Measurements from ENCODE around the gene CERS1.

Gene CERS1

GRCh38 chr19:18895824-18896341 is at the start of gene CERS1:
TSS of gene CERS1 (minus strand) at chr19:18896158. CDS start at chr19:18896072, 86 bp downstream.
- H2AFZ ChIP-seq (ENCODE audit: low read depth, low read length): peak within 1 kb of the TSS; percentile 44
- H3K4me1 ChIP-seq (ENCODE audit: insufficient read depth, low read length): peaks cover 15% of the 10 kb centered on the region
- peaks cover 26% of the 10 kb centered on the region for H3K36me3 ChIP-seq (ENCODE audit: insufficient read depth, low read length)
- H3K27me3 ChIP-seq (ENCODE audit: insufficient read depth, low read length): no peaks in the 10 kb centered on the region
- peak within 1 kb of the TSS; percentile 60 for H3K4me3 ChIP-seq (ENCODE audit: low read length)
- H3K9me3 ChIP-seq (ENCODE audit: low read length): no peaks in the 10 kb centered on the region

- H3K27me3 ChIP-seq (ENCODE audit: insufficient read depth, low read length): no peaks in the 10 kb centered on the region
- no peak overlapping the region for H2AFZ ChIP-seq (ENCODE audit: low read depth, low read length)
- no peaks in the 10 kb centered on the region for H3K9me3 ChIP-seq (ENCODE audit: low read length)
- no peaks in the 10 kb centered on the region for H3K36me3 ChIP-seq (ENCODE audit: insufficient read depth, low read length)
- no peak overlapping the region for H3K4me3 ChIP-seq (ENCODE audit: low read length)
- peaks cover 4% of the 10 kb centered on the region for H3K4me1 ChIP-seq (ENCODE audit: insufficient read depth, low read length)
Measured at GRCh38 chr19:18945297-18945696, 49.3 kb upstream of the CERS1 start.

GRCh38 chr19:18943465-18943864 is 47.5 kb upstream of the CERS1 start:
- no peaks in the 10 kb centered on the region for H3K27me3 ChIP-seq (ENCODE audit: insufficient read depth, low read length)
- H3K9me3 ChIP-seq (ENCODE audit: low read length): no peaks in the 10 kb centered on the region
- H3K4me3 ChIP-seq (ENCODE audit: low read length): no peak overlapping the region
- H2AFZ ChIP-seq (ENCODE audit: low read depth, low read length): no peak overlapping the region
- H3K36me3 ChIP-seq (ENCODE audit: insufficient read depth, low read length): peaks cover 5% of the 10 kb centered on the region
- peaks cover 9% of the 10 kb centered on the region for H3K4me1 ChIP-seq (ENCODE audit: insufficient read depth, low read length)

- Histone ChIP-seq H2AFZ (ENCODE audit: low read depth, low read length) (no peak overlapping the region), H3K27me3 (ENCODE audit: insufficient read depth, low read length) (no peaks in the 10 kb centered on the region), H3K4me1 (ENCODE audit: insufficient read depth, low read length) (peaks cover 9% of the 10 kb centered on the region), H3K36me3 (ENCODE audit: insufficient read depth, low read length) (peaks cover 11% of the 10 kb centered on the region), H3K9me3 (ENCODE audit: low read length) (no peaks in the 10 kb centered on the region), H3K4me3 (ENCODE audit: low read length) (no peak overlapping the region)
Measured at GRCh38 chr19:18942692-18943091, 46.7 kb upstream of the CERS1 start.

- Histone ChIP-seq H2AFZ (ENCODE audit: low read depth, low read length) (no peak overlapping the region), H3K9me3 (ENCODE audit: low read length) (no peaks in the 10 kb centered on the region), H3K4me1 (ENCODE audit: insufficient read depth, low read length) (peaks cover 9% of the 10 kb centered on the region), H3K36me3 (ENCODE audit: insufficient read depth, low read length) (peaks cover 14% of the 10 kb centered on the region), H3K4me3 (ENCODE audit: low read length) (peak overlapping the region; percentile 38), H3K27me3 (ENCODE audit: insufficient read depth, low read length) (no peaks in the 10 kb centered on the region)
Measured at GRCh38 chr19:18941628-18942354, 45.8 kb upstream of the CERS1 start.

GRCh38 chr19:18940769-18941627 is 45.0 kb upstream of the CERS1 start, which contains the start of gene HOMER3:
TSS of gene HOMER3 (minus strand) at chr19:18941217. CDS start at chr19:18938982, 2,235 bp downstream.
- Histone ChIP-seq H3K4me3 (ENCODE audit: low read length) (peak within 1 kb of the TSS; percentile 99), H3K4me1 (ENCODE audit: insufficient read depth, low read length) (peaks cover 9% of the 10 kb centered on the region), H3K27me3 (ENCODE audit: insufficient read depth, low read length) (no peaks in the 10 kb centered on the region), H3K36me3 (ENCODE audit: insufficient read depth, low read length) (peaks cover 14% of the 10 kb centered on the region), H2AFZ (ENCODE audit: low read depth, low read length) (peak within 1 kb of the TSS; percentile 61), H3K9me3 (ENCODE audit: low read length) (no peaks in the 10 kb centered on the region)

GRCh38 chr19:18939922-18940768 is 44.2 kb upstream of the CERS1 start:
- peak overlapping the region; percentile 99 for H3K4me3 ChIP-seq (ENCODE audit: low read length)
- H3K4me1 ChIP-seq (ENCODE audit: insufficient read depth, low read length): peaks cover 9% of the 10 kb centered on the region

GRCh38 chr19:18939163-18939562 is 43.2 kb upstream of the CERS1 start:
- Histone ChIP-seq H3K4me1 (ENCODE audit: insufficient read depth, low read length) (peaks cover 9% of the 10 kb centered on the region), H3K9me3 (ENCODE audit: low read length) (no peaks in the 10 kb centered on the region), H3K27me3 (ENCODE audit: insufficient read depth, low read length) (no peaks in the 10 kb centered on the region), H3K4me3 (ENCODE audit: low read length) (peak overlapping the region; percentile 99), H3K36me3 (ENCODE audit: insufficient read depth, low read length) (peaks cover 26% of the 10 kb centered on the region), H2AFZ (ENCODE audit: low read depth, low read length) (no peak overlapping the region)

More at GRCh38 chr19:18939922-18940768, 44.2 kb upstream of the CERS1 start:
- peaks cover 20% of the 10 kb centered on the region for H3K36me3 ChIP-seq (ENCODE audit: insufficient read depth, low read length)
- H2AFZ ChIP-seq (ENCODE audit: low read depth, low read length): peak overlapping the region; percentile 61
- H3K9me3 ChIP-seq (ENCODE audit: low read length): no peaks in the 10 kb centered on the region
- H3K27me3 ChIP-seq (ENCODE audit: insufficient read depth, low read length): no peaks in the 10 kb centered on the region

- H3K36me3 ChIP-seq (ENCODE audit: insufficient read depth, low read length): peaks cover 56% of the 10 kb centered on the region
Measured at GRCh38 chr19:18933297-18933696, 37.3 kb upstream of the CERS1 start.

GRCh38 chr19:18932216-18932841 is 36.4 kb upstream of the CERS1 start:
- H3K36me3 ChIP-seq (ENCODE audit: insufficient read depth, low read length): peaks cover 58% of the 10 kb centered on the region
- no peaks in the 10 kb centered on the region for H3K27me3 ChIP-seq (ENCODE audit: insufficient read depth, low read length)
- no peak overlapping the region for H3K4me3 ChIP-seq (ENCODE audit: low read length)

More at GRCh38 chr19:18933297-18933696, 37.3 kb upstream of the CERS1 start:
- Histone ChIP-seq H3K4me3 (ENCODE audit: low read length) (no peak overlapping the region), H2AFZ (ENCODE audit: low read depth, low read length) (no peak overlapping the region), H3K4me1 (ENCODE audit: insufficient read depth, low read length) (no peaks in the 10 kb centered on the region), H3K27me3 (ENCODE audit: insufficient read depth, low read length) (no peaks in the 10 kb centered on the region), H3K9me3 (ENCODE audit: low read length) (no peaks in the 10 kb centered on the region)

GRCh38 chr19:18931316-18932162 is 35.6 kb upstream of the CERS1 start:
- H3K9me3 ChIP-seq (ENCODE audit: low read length): no peaks in the 10 kb centered on the region
- H3K4me3 ChIP-seq (ENCODE audit: low read length): no peak overlapping the region
- no peak overlapping the region for H2AFZ ChIP-seq (ENCODE audit: low read depth, low read length)
- H3K4me1 ChIP-seq (ENCODE audit: insufficient read depth, low read length): no peaks in the 10 kb centered on the region
- H3K36me3 ChIP-seq (ENCODE audit: insufficient read depth, low read length): peaks cover 60% of the 10 kb centered on the region
- H3K27me3 ChIP-seq (ENCODE audit: insufficient read depth, low read length): no peaks in the 10 kb centered on the region

More at GRCh38 chr19:18932216-18932841, 36.4 kb upstream of the CERS1 start:
- Histone ChIP-seq H3K9me3 (ENCODE audit: low read length) (no peaks in the 10 kb centered on the region), H3K4me1 (ENCODE audit: insufficient read depth, low read length) (no peaks in the 10 kb centered on the region), H2AFZ (ENCODE audit: low read depth, low read length) (no peak overlapping the region)
